HCT116 (cell line): Measurements from ENCODE around the gene ANO6. TPM values are rescaled to one million over a fixed set of nuclear protein-coding genes. Genes with fewer than 3 reads are reported as not detected.
"Not testable (repeated sequence)": the region's sequence is repeated elsewhere in the genome, so short reads cannot be mapped to it uniquely, and the experiment has no call there.

Experiments
- ATAC-seq: fragments of 200-7000 bp; cut with Tn5 transposase; 2 replicates; pipeline ENCODE4 v1.9.1; 2020; ENCODE audit warnings: mild to moderate bottlenecking, moderate library complexity
- BruUV-seq: library from RNA; stranded (reverse); fragments of 400-500 nt; replicated peaks from 2 replicates; lab custom pipeline; 2021; lab: Mats Ljungman, UMichigan
- CTCF ChIA-PET: fragments of 300-600 bp; sonication (Branson Sonifier 250); formaldehyde crosslinking; loops from one replicate; lab custom pipeline; 2021; ENCODE audit warnings: antibody characterized with exemption; lab: Charles Lee
- POLR2A ChIA-PET: fragments of 300-600, 350-600 bp; sonication (Branson Sonifier 250); formaldehyde crosslinking; loops from one replicate; lab custom pipeline; 2021; ENCODE audit warnings: antibody characterized with exemption; lab: Charles Lee
- RAD21 ChIA-PET, 2 experiments: fragments of 300-600 bp; sonication (Branson Sonifier 250); formaldehyde crosslinking; loops; one replicate each; lab custom pipeline; 2023; ENCODE audit warnings: low total read pairs in 2 of 2; ENCODE audit not compliant: uncharacterized antibody in 2 of 2, unreplicated experiment in 2 of 2, low non-redundant PET in 1 of 2; lab: Charles Lee
- DNase-seq: peaks from one replicate; pipeline ENCODE4 v3.0.0-alpha.2; 2010; ENCODE audit warnings: low read depth, low spot score
- H2AFZ ChIP-seq: fragments of 200-600 bp; shearing (Covaris generic), sonication (generic); 2 replicates; pipeline ENCODE4 v1.6.1; 2017; ENCODE audit warnings: low read depth, mixed run types, mixed read lengths, antibody characterized with exemption, low read length; ENCODE audit not compliant: poor library complexity, severe bottlenecking
- H3K27ac ChIP-seq: 2 replicates; pipeline ENCODE4 v1.5.1; 2012; ENCODE audit warnings: low read depth, low read length
- H3K27me3 ChIP-seq: fragments of 200-600 bp; sonication (generic); 2 replicates; pipeline ENCODE4 v1.6.1; 2016; ENCODE audit warnings: mixed run types, low read length, mixed read lengths; ENCODE audit not compliant: insufficient read depth
- H3K36me3 ChIP-seq, 2 experiments: fragments of 200-500 bp in 1 of 2; fragments of 200-600 bp in 1 of 2; sonication (Bioruptor generic) in 1 of 2; sonication (generic) in 1 of 2; 2 replicates each; pipeline versions ENCODE4 v1.5.1 to v1.6.1; 2014 to 2016; ENCODE audit warnings: low read length in 2 of 2, inconsistent platforms in 1 of 2, mixed read lengths in 1 of 2, mixed run types in 1 of 2; ENCODE audit not compliant: insufficient read depth in 2 of 2, control insufficient read depth in 1 of 2
- H3K4me1 ChIP-seq, 2 experiments: fragments of 200-600 bp in 1 of 2; sonication (generic) in 1 of 2; 2 replicates each; pipeline versions ENCODE4 v1.5.1 to v1.6.1; 2012 to 2017; ENCODE audit warnings: low read length in 2 of 2, inconsistent platforms in 1 of 2, mild to moderate bottlenecking in 1 of 2, mixed read lengths in 1 of 2, mixed run types in 1 of 2, moderate library complexity in 1 of 2; ENCODE audit not compliant: insufficient read depth in 2 of 2, control insufficient read depth in 1 of 2
- H3K4me2 ChIP-seq: fragments of 200-600 bp; sonication (generic); 2 replicates; pipeline ENCODE4 v1.6.1; 2017; ENCODE audit warnings: mixed run types, low read length, mixed read lengths
- H3K4me3 ChIP-seq, 2 experiments: fragments of 200-600 bp in 1 of 2; sonication (generic) in 1 of 2; replicated peaks in 1 of 2; 2 replicates each; pipeline ENCODE4 v1.5.1; 2011 to 2016; ENCODE audit warnings: low read length in 2 of 2, control low read depth in 1 of 2, low read depth in 1 of 2, mild to moderate bottlenecking in 1 of 2, mixed read lengths in 1 of 2, mixed run types in 1 of 2
- H3K79me2 ChIP-seq: fragments of 200-600 bp; sonication (generic); 2 replicates; pipeline ENCODE4 v1.6.1; 2017; ENCODE audit warnings: mild to moderate bottlenecking, mixed run types, low read length, moderate library complexity, mixed read lengths; ENCODE audit not compliant: insufficient read depth
- H3K9ac ChIP-seq: fragments of 200-600 bp; sonication (generic); 2 replicates; pipeline ENCODE4 v1.6.1; 2016; ENCODE audit warnings: low read length, mixed read lengths
- H3K9me2 ChIP-seq: fragments of 200-600 bp; sonication (generic), shearing (Covaris generic); 2 replicates; pipeline ENCODE4 v1.6.1; 2017; ENCODE audit warnings: mixed run types, mild to moderate bottlenecking, moderate library complexity; ENCODE audit not compliant: insufficient read depth
- H3K9me3 ChIP-seq, 2 experiments: fragments of 200-500 bp in 1 of 2; fragments of 200-600 bp in 1 of 2; sonication (Bioruptor generic) in 1 of 2; sonication (generic) in 1 of 2; 2 replicates each; pipeline ENCODE4 v1.6.1; 2014 to 2017; ENCODE audit warnings: low read length in 2 of 2, mixed read lengths in 2 of 2, inconsistent platforms in 1 of 2, low read depth in 1 of 2, mild to moderate bottlenecking in 1 of 2, mixed run types in 1 of 2, moderate library complexity in 1 of 2; ENCODE audit not compliant: control insufficient read depth in 1 of 2, insufficient read depth in 1 of 2
- H4K20me1 ChIP-seq: fragments of 200-600 bp; sonication (generic), shearing (Covaris generic); 2 replicates; pipeline ENCODE4 v1.6.1; 2017; ENCODE audit warnings: mixed run types, mild to moderate bottlenecking, moderate library complexity; ENCODE audit not compliant: insufficient read depth
- CEBPB ChIP-seq: IDR thresholded peaks from 2 replicates; pipeline ENCODE4 v1.6.1; 2012; ENCODE audit warnings: low read depth
- ELF1 ChIP-seq: IDR thresholded peaks from 2 replicates; pipeline ENCODE4 v1.6.1; 2012; ENCODE audit warnings: low read depth, borderline replicate concordance
- EZH2 ChIP-seq: fragments of 200-600 bp; sonication (generic); IDR thresholded peaks from 2 replicates; pipeline ENCODE4 v1.6.1; 2017; ENCODE audit warnings: antibody characterized with exemption, mixed run types
- MAX ChIP-seq: IDR thresholded peaks from 2 replicates; pipeline ENCODE4 v1.6.1; 2012
- POLR2A ChIP-seq: IDR thresholded peaks from 2 replicates; pipeline ENCODE4 v1.7.0; 2011; ENCODE audit warnings: borderline replicate concordance; ENCODE audit not compliant: insufficient read depth, insufficient read length; ENCODE audit errors: extremely low read depth
- RAD21 ChIP-seq: IDR thresholded peaks from 2 replicates; pipeline ENCODE4 v1.6.1; 2012; ENCODE audit warnings: low read depth, mild to moderate bottlenecking
- REST ChIP-seq: IDR thresholded peaks from 2 replicates; pipeline ENCODE4 v1.6.1; 2012; ENCODE audit warnings: low read depth
- intact Hi-C: fragments of 100-400 bp; cut with micrococcal nuclease; formaldehyde crosslinking; loops from 2 replicates; pipeline ENCODE4 v1.10.0; 2022
- total RNA-seq: library from RNA; stranded (reverse); gene quantifications from one replicate; pipeline ENCODE4 v1.2.1, GENCODE V29; 2021; ENCODE audit not compliant: unreplicated experiment
- TF ChIP-seq, protein P1 (sequence below): IDR thresholded peaks from 2 replicates; pipeline ENCODE4 v1.6.1; 2012

The ANO6 gene
- total RNA-seq, 1 experiment from 2014 or later = 36.7 TPM

GRCh38 chr12:45397499-45397898 lies 181.6 kb downstream of the ANO6 start:
- RAD21 ChIA-PET, ATAC-seq: not testable (repeated sequence)
- CTCF ChIA-PET = interaction anchor here (0.6 kb wide), 1 partner anchor 628 kb away, joined by 3 read pairs; no protein-coding TSS in a partner anchor

GRCh38 chr12:45398552-45398951 lies 182.7 kb downstream of the ANO6 start:
- BruUV-seq = no TSS peak
- no peak overlapping the region for H3K4me3 ChIP-seq
- H3K4me2 ChIP-seq = no peak overlapping the region
- ATAC-seq (no peak), DNase-seq (no peak)
- H3K27me3 ChIP-seq = no peaks in the 10 kb centered on the region
- POLR2A ChIA-PET = no interaction called here
- H3K27ac ChIP-seq = no peak overlapping the region
- no peak overlapping the region for H2AFZ ChIP-seq
- H3K4me1 ChIP-seq = no peaks in the 10 kb centered on the region
- RAD21 ChIA-PET = no interaction called here
- intact Hi-C loops = no loop called here
- no peak for TF ChIP-seq RAD21
- no peak for TF ChIP-seq ELF1
- TF ChIP-seq, protein P1, sequence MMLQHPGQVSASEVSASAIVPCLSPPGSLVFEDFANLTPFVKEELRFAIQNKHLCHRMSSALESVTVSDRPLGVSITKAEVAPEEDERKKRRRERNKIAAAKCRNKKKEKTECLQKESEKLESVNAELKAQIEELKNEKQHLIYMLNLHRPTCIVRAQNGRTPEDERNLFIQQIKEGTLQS = no peak
- TF ChIP-seq MAX = no peak
- TF ChIP-seq CEBPB = no peak
- no peak for TF ChIP-seq EZH2
- TF ChIP-seq REST = no peak
- no peak for TF ChIP-seq POLR2A
- TF ChIP-seq, all 23 proteins: peak for 0
- Histone ChIP-seq H3K9me3 (no peaks in the 10 kb centered on the region), H3K9ac (no peak overlapping the region), H3K36me3 (peaks cover 3 to 5% of the 10 kb centered on the region in 2 experiments; a peak in 3 of 4 replicates), H3K79me2 (no peaks in the 10 kb centered on the region), H3K9me2 (no peaks in the 10 kb centered on the region), H4K20me1 (no peaks in the 10 kb centered on the region)
- CTCF ChIA-PET = no interaction called here

More at GRCh38 chr12:45397499-45397898, 181.6 kb downstream of the ANO6 start:
- H3K9me3 ChIP-seq, intact Hi-C loops, H3K36me3 ChIP-seq, H3K4me3 ChIP-seq, H3K4me1 ChIP-seq, H3K9ac ChIP-seq, H3K27ac ChIP-seq, BruUV-seq, H4K20me1 ChIP-seq, H3K27me3 ChIP-seq, POLR2A ChIA-PET, H3K9me2 ChIP-seq, H2AFZ ChIP-seq, H3K79me2 ChIP-seq, DNase-seq, H3K4me2 ChIP-seq: not testable (repeated sequence)
